Loucy (cell line): ENCODE measurements around the gene HAGH.

ENCODE experiments used
- H2AFZ ChIP-seq: fragments of 200-600 bp; sonication (generic); 2 replicates; pipeline ENCODE4 v1.6.0; 2016; ENCODE audit warnings: antibody characterized with exemption, mild to moderate bottlenecking, low read length, moderate library complexity
- H3F3A ChIP-seq: fragments of 200-600 bp; 2 replicates; pipeline ENCODE4 v1.6.0; 2016; ENCODE audit warnings: antibody characterized with exemption, low read depth, mild to moderate bottlenecking
- H3K27me3 ChIP-seq: fragments of 200-600 bp; sonication (generic); 2 replicates; pipeline ENCODE4 v1.6.1; 2014; ENCODE audit warnings: low read length, mild to moderate bottlenecking; ENCODE audit not compliant: insufficient read depth, poor library complexity, severe bottlenecking
- H3K36me3 ChIP-seq: fragments of 200-600 bp; sonication (generic); 2 replicates; pipeline ENCODE4 v1.6.1; 2016; ENCODE audit warnings: low read length; ENCODE audit not compliant: insufficient read depth
- H3K4me1 ChIP-seq: fragments of 200-600 bp; sonication (generic); 2 replicates; pipeline ENCODE4 v1.5.1; 2014; ENCODE audit warnings: low read length, mild to moderate bottlenecking; ENCODE audit not compliant: insufficient read depth, poor library complexity, severe bottlenecking
- H3K4me2 ChIP-seq: fragments of 200-600 bp; sonication (generic); 2 replicates; pipeline ENCODE4 v1.6.0; 2014; ENCODE audit warnings: antibody characterized with exemption, low read length, low read depth, mild to moderate bottlenecking; ENCODE audit not compliant: poor library complexity, severe bottlenecking
- H3K4me3 ChIP-seq: fragments of 200-600 bp; sonication (generic); 2 replicates; pipeline ENCODE4 v1.5.1; 2014; ENCODE audit warnings: low read length, mild to moderate bottlenecking, mixed read lengths; ENCODE audit not compliant: poor library complexity, severe bottlenecking
- H3K79me2 ChIP-seq: fragments of 200-600 bp; sonication (generic); 2 replicates; pipeline ENCODE4 v1.6.1; 2014; ENCODE audit warnings: low read length; ENCODE audit not compliant: insufficient read depth
- H3K9ac ChIP-seq: fragments of 200-600 bp; sonication (generic); 2 replicates; pipeline ENCODE4 v1.6.0; 2014; ENCODE audit warnings: mild to moderate bottlenecking, low read depth, low read length, moderate library complexity; ENCODE audit not compliant: poor library complexity, severe bottlenecking
- H3K9me2 ChIP-seq: fragments of 200-600 bp; sonication (generic); replicated peaks from 2 replicates; pipeline ENCODE4 v1.6.1; 2016; ENCODE audit warnings: low read depth, low read length, mixed read lengths
- H3K9me3 ChIP-seq: fragments of 200-600 bp; sonication (generic); 2 replicates; pipeline ENCODE4 v1.6.1; 2014; ENCODE audit warnings: mild to moderate bottlenecking, antibody characterized with exemption, low read length, low read depth; ENCODE audit not compliant: insufficient read depth
- H4K20me1 ChIP-seq: fragments of 200-600 bp; sonication (generic); 2 replicates; pipeline ENCODE4 v1.6.0; 2014; ENCODE audit warnings: antibody characterized with exemption, low read length, mild to moderate bottlenecking; ENCODE audit not compliant: insufficient read depth, poor library complexity, severe bottlenecking
- EZH2phosphoT487 ChIP-seq: fragments of 200-600 bp; IDR thresholded peaks from 2 replicates; pipeline ENCODE4 v1.6.1; 2018; ENCODE audit warnings: antibody characterized with exemption, mild to moderate bottlenecking, moderate library complexity, borderline replicate concordance
- TF ChIP-seq, protein P1 (sequence below): fragments of 200-600 bp; sonication (generic); conservative IDR thresholded peaks from 2 replicates; pipeline ENCODE4 v1.5.1; 2014; ENCODE audit warnings: mild to moderate bottlenecking, antibody characterized with exemption, low read length

Gene HAGH

DNA sequence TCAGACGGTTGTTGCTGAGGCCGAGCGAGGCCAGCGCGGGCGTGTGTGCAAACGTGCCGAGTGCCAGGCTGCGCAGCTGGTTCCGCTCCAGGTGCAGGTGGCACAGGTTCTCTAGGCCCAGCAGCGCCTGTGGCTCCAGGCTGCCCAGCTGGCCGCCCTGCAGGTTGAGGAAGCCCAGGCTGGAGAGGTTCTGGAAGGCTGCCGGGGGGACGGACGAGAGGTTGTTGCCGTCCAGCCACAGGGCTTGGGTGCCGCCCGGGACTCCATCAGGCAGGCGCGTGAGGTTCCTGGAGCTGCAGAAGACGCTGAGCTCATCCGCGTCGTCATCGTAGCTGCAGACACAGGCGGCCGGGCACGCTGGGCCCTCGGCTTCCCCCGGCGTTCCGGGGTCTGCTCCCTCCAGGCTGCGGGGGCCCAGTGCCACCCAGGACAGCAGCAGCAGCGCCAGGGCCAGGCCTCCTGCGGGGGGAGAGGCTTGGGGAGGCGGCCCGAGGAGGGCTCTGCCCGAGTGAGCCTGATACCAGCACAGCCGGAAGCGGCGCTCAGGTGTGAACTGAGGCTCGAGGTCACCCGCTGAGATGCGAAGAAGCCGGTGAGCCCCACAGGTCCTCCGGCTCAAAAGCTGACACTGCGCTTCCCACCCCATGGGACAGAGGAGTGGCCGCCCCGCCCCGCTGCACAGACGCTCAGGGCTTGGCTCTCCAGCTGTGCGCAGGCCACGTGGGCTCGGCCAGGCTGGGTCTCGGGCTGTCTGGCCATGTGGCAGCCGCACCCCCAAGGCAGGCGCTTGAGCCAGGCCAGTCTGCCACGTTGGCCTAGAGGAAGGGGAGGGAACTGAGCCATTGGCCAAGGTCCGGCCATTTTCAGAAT lies 34.4 kb downstream of the HAGH start:
- Histone ChIP-seq H3F3A (no peaks in the 10 kb centered on the region), H4K20me1 (no peaks in the 10 kb centered on the region), H3K9me3 (no peaks in the 10 kb centered on the region), H3K36me3 (no peaks in the 10 kb centered on the region), H3K4me1 (no peaks in the 10 kb centered on the region), H2AFZ (no peak overlapping the region), H3K4me3 (no peak overlapping the region), H3K4me2 (no peak overlapping the region), H3K9me2 (no peaks in the 10 kb centered on the region), H3K27me3 (no peaks in the 10 kb centered on the region), H3K79me2 (no peaks in the 10 kb centered on the region), H3K9ac (no peak overlapping the region)
- TF ChIP-seq EZH2phosphoT487, result no peak
- TF ChIP-seq, protein P1, sequence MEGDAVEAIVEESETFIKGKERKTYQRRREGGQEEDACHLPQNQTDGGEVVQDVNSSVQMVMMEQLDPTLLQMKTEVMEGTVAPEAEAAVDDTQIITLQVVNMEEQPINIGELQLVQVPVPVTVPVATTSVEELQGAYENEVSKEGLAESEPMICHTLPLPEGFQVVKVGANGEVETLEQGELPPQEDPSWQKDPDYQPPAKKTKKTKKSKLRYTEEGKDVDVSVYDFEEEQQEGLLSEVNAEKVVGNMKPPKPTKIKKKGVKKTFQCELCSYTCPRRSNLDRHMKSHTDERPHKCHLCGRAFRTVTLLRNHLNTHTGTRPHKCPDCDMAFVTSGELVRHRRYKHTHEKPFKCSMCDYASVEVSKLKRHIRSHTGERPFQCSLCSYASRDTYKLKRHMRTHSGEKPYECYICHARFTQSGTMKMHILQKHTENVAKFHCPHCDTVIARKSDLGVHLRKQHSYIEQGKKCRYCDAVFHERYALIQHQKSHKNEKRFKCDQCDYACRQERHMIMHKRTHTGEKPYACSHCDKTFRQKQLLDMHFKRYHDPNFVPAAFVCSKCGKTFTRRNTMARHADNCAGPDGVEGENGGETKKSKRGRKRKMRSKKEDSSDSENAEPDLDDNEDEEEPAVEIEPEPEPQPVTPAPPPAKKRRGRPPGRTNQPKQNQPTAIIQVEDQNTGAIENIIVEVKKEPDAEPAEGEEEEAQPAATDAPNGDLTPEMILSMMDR, result no peak

DNA sequence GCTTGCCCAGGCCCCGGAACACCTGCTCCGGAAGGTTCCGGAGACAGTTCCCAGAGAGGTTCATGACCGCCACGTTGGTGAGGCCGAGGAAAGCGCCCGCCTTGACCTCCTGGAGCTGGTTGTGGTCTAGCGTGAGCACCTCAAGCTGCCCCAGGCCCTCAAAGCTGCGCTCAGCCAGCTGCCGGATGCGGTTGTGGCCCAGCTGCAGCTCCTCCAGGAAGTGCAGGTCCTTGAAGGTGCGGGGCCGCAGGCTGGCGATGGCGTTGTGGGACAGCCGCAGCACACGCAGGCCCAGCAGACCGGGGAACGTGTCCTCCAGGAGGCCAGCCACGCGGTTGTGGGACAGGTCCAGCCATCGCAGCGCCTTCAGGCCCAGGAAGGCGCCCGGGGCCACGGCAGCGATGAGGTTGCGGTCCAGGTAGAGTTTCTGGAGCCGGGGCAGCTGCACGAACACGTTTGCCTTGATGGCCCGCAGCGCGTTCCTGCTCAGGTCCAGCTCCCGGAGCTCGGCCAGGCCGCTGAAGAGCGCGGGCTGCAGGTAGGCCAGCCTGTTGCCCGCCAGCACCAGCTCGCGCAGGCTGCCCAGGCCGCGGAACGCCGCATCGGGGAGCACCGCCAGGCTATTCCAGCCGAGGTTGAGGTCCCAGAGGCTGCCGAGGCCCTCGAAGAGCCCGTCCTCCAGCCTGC lies 35.2 kb downstream of the HAGH start:
- no peaks in the 10 kb centered on the region for H4K20me1 ChIP-seq
- no peak overlapping the region for H3K4me2 ChIP-seq
- no peaks in the 10 kb centered on the region for H3K9me3 ChIP-seq

DNA sequence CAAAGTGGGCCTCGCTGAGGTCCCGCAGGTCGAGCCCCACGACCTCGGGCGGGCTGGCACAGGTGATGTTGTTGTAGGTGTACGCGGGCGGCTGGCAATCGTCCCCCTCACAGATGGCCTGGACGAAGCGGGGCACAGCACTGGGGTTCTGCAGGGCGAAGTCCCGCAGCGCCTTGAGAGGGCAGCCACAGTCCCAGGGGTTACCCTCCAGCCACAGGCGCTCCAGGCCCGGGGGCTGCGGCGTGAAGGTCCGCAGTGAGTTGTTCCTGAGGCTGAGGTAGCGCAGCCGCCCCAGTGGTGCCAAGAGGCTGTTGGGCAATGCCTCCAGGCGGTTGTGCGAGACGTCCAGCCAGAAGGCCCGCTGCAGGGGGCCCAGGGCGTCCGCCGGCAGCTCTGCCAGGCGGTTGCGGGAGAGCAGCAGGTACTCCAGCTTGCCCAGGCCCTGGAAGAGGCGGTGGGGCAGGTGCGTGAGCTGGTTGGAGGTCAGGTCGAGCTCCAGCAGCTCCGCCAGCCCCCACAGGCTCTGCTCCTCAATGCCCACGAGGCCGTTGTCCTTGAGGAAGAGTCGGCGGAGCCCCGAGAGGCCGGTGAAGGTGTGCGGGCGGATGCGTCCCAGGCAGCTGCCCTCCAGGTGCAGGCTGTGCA lies 35.9 kb downstream of the HAGH start:
- TF ChIP-seq EZH2phosphoT487, result no peak
- TF ChIP-seq, protein P1, result no peak
- H3K4me2 ChIP-seq, result no peak overlapping the region
- no peaks in the 10 kb centered on the region for H3K27me3 ChIP-seq
- no peaks in the 10 kb centered on the region for H3K4me1 ChIP-seq
- H3K36me3 ChIP-seq, result no peaks in the 10 kb centered on the region
- H3K79me2 ChIP-seq, result peaks cover 5% of the 10 kb centered on the region; the same call in 1 of the 2 replicates
- H2AFZ ChIP-seq, result no peak overlapping the region
- no peak overlapping the region for H3K9ac ChIP-seq
- H4K20me1 ChIP-seq, result no peaks in the 10 kb centered on the region
- H3K4me3 ChIP-seq, result no peak overlapping the region
- H3F3A ChIP-seq, result no peaks in the 10 kb centered on the region
- no peaks in the 10 kb centered on the region for H3K9me3 ChIP-seq
- no peaks in the 10 kb centered on the region for H3K9me2 ChIP-seq

More for the DNA sequence above, 35.2 kb downstream of the HAGH start:
- H3F3A ChIP-seq, result no peaks in the 10 kb centered on the region
- no peaks in the 10 kb centered on the region for H3K27me3 ChIP-seq
- no peak overlapping the region for H2AFZ ChIP-seq
- no peaks in the 10 kb centered on the region for H3K79me2 ChIP-seq
- no peak overlapping the region for H3K4me3 ChIP-seq
- H3K9ac ChIP-seq, result no peak overlapping the region
- no peaks in the 10 kb centered on the region for H3K36me3 ChIP-seq
- no peaks in the 10 kb centered on the region for H3K9me2 ChIP-seq
- no peaks in the 10 kb centered on the region for H3K4me1 ChIP-seq
- TF ChIP-seq, protein P1, result no peak
- TF ChIP-seq EZH2phosphoT487, result no peak
